GM19023 (cell line): ENCODE data around the gene COMMD6.
A peak's percentile ranks its signal among the peaks of the same experiment; 100 is the strongest.
"Not testable (repeated sequence)": the region's sequence is repeated elsewhere in the genome, so short reads cannot be mapped to it uniquely, and the experiment has no call there.

ENCODE experiments used
- ATAC-seq: cut with Tn5 transposase; IDR thresholded peaks from one replicate; pipeline ENCODE4 v1.9.1; 2021; ENCODE audit warnings: mild to moderate bottlenecking, moderate library complexity; ENCODE audit not compliant: unreplicated experiment

COMMD6 gene

GRCh38 chr13:75537401-75538365 is at the start of gene COMMD6:
Gene COMMD6, minus strand, starts transcription at chr13:75537841. Its CDS starts 36 bp downstream, at chr13:75537805.
- peak; percentile 99 for ATAC-seq

- ATAC-seq: no peak
Measured at GRCh38 chr13:75585153-75585552, 47.5 kb upstream of the COMMD6 start.

GRCh38 chr13:75583091-75583490 is 45.5 kb upstream of the COMMD6 start:
- no peak for ATAC-seq

GRCh38 chr13:75581874-75582640 is 44.4 kb upstream of the COMMD6 start:
- ATAC-seq: no peak

- ATAC-seq: no peak
Measured at GRCh38 chr13:75579529-75579928, 41.9 kb upstream of the COMMD6 start.

GRCh38 chr13:75569576-75569975 is 31.9 kb upstream of the COMMD6 start:
- ATAC-seq: no peak

GRCh38 chr13:75566658-75567057 is 29.0 kb upstream of the COMMD6 start:
- no peak for ATAC-seq

- ATAC-seq: no peak
Measured at GRCh38 chr13:75558145-75558840, 20.7 kb upstream of the COMMD6 start.

- ATAC-seq: no peak
Measured at GRCh38 chr13:75556961-75557360, 19.3 kb upstream of the COMMD6 start.

- no peak for ATAC-seq
Measured at GRCh38 chr13:75555836-75556235, 18.2 kb upstream of the COMMD6 start.

GRCh38 chr13:75554981-75555380 is 17.3 kb upstream of the COMMD6 start:
- no peak for ATAC-seq

GRCh38 chr13:75554464-75554863 is 16.8 kb upstream of the COMMD6 start:
- no peak for ATAC-seq

GRCh38 chr13:75550159-75550567 is 12.5 kb upstream of the COMMD6 start:
- ATAC-seq: peak; percentile 11

GRCh38 chr13:75549262-75550158 is 11.9 kb upstream of the COMMD6 start, which contains the start of gene UCHL3:
Gene UCHL3, plus strand, starts transcription at chr13:75549791. Its CDS starts 30 bp downstream, at chr13:75549821.
- ATAC-seq: peak; percentile 97

- no peak for ATAC-seq
Measured at GRCh38 chr13:75547917-75548316, 10.3 kb upstream of the COMMD6 start.

- not testable (repeated sequence) for ATAC-seq
Measured at GRCh38 chr13:75545386-75545785, 7.7 kb upstream of the COMMD6 start.

GRCh38 chr13:75544681-75545330 is 7.2 kb upstream of the COMMD6 start:
- no peak for ATAC-seq

GRCh38 chr13:75541961-75542360 is 4.3 kb upstream of the COMMD6 start:
- ATAC-seq: no peak

- ATAC-seq: no peak
Measured at GRCh38 chr13:75541287-75541686, 3.6 kb upstream of the COMMD6 start.
